Endothelial cell (in vitro differentiated cells): ENCODE results near the gene GLI3. TPM values are rescaled to one million over a fixed set of nuclear protein-coding genes. Genes with fewer than 3 reads are reported as not detected.

Experiments used
- DNase-seq: peaks from one replicate; pipeline ENCODE4 v3.0.0; 2021; ENCODE audit warnings: low spot score
- H3K27ac Mint-ChIP-seq: one replicate; pipeline ENCODE4 v1.8.0; 2021; ENCODE audit warnings: mixed read lengths, inconsistent platforms; ENCODE audit not compliant: unreplicated experiment
- H3K27me3 Mint-ChIP-seq: one replicate; pipeline ENCODE4 v1.8.0; 2021; ENCODE audit warnings: mild to moderate bottlenecking, moderate library complexity, mixed read lengths, inconsistent platforms; ENCODE audit not compliant: unreplicated experiment
- H3K36me3 Mint-ChIP-seq: one replicate; pipeline ENCODE4 v1.8.0; 2021; ENCODE audit warnings: mild to moderate bottlenecking, low read depth, mixed read lengths, inconsistent platforms; ENCODE audit not compliant: unreplicated experiment
- H3K4me1 Mint-ChIP-seq: one replicate; pipeline ENCODE4 v1.8.0; 2021; ENCODE audit warnings: mild to moderate bottlenecking, mixed read lengths, inconsistent platforms; ENCODE audit not compliant: unreplicated experiment
- H3K4me3 Mint-ChIP-seq: one replicate; pipeline ENCODE4 v1.8.0; 2021; ENCODE audit warnings: mild to moderate bottlenecking, mixed read lengths, inconsistent platforms; ENCODE audit not compliant: unreplicated experiment
- H3K9me3 Mint-ChIP-seq: one replicate; pipeline ENCODE4 v1.8.0; 2021; ENCODE audit warnings: mixed read lengths, inconsistent platforms; ENCODE audit not compliant: unreplicated experiment
- total RNA-seq: library from RNA; stranded (reverse); fragmentation: NEBNext Ultra II Directional; extraction: Animal tissue kit (Norgen Biotek cat#: 25700); gene quantifications from one replicate; pipeline ENCODE4 v1.2.1, GENCODE V29; 2021; ENCODE audit not compliant: unreplicated experiment
- TF ChIP-seq, protein P1 (sequence below): fragments of 200-600 bp; sonication (generic); IDR thresholded peaks from one replicate; pipeline ENCODE4 v1.5.0; 2021; ENCODE audit warnings: antibody characterized with exemption; ENCODE audit not compliant: unreplicated experiment

The GLI3 gene
- total RNA-seq, 1 donor from 2014 or later, result 24.9 TPM

DNA sequence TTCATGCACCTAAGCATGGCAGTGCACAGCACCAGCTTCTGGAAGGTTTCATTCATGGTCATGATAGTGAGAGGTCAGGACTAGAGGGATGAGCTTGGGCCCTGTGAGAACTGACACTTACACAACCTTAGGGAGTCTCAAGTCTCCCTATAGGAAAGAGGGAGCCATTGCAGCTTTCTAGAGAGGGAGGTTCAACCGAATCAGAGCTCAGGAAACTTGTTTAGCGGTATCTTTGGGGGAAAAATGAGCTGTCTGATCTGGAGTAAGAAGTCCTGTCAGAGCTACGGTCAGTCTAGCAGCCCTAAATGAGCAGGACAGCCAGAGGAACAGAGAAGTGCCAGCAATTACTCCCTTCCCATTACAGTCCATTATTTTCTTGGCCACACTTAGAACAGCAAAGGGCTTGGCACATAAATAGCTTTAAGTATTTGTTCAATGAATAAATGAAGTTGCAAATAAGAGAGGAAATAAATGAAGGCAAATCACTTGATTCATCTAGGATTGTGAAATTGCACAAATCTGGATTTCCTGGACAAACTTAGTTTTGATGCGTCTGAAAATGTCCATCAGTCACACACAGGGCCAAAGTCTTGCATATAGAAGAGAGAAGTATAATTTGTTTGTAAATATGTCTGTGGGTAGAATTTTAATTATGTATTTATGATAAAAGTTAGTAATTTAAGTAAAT is 262.0 kb downstream of the GLI3 start:
- Mint-ChIP-seq H3K4me1 (peaks cover 5% of the 10 kb centered on the region), H3K27ac (no peak overlapping the region), H3K27me3 (peaks cover 1% of the 10 kb centered on the region), H3K9me3 (no peaks in the 10 kb centered on the region), H3K36me3 (no peaks in the 10 kb centered on the region), H3K4me3 (no peak overlapping the region)
- DNase-seq, result no peak
- TF ChIP-seq, protein P1, sequence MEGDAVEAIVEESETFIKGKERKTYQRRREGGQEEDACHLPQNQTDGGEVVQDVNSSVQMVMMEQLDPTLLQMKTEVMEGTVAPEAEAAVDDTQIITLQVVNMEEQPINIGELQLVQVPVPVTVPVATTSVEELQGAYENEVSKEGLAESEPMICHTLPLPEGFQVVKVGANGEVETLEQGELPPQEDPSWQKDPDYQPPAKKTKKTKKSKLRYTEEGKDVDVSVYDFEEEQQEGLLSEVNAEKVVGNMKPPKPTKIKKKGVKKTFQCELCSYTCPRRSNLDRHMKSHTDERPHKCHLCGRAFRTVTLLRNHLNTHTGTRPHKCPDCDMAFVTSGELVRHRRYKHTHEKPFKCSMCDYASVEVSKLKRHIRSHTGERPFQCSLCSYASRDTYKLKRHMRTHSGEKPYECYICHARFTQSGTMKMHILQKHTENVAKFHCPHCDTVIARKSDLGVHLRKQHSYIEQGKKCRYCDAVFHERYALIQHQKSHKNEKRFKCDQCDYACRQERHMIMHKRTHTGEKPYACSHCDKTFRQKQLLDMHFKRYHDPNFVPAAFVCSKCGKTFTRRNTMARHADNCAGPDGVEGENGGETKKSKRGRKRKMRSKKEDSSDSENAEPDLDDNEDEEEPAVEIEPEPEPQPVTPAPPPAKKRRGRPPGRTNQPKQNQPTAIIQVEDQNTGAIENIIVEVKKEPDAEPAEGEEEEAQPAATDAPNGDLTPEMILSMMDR, result no peak

DNA sequence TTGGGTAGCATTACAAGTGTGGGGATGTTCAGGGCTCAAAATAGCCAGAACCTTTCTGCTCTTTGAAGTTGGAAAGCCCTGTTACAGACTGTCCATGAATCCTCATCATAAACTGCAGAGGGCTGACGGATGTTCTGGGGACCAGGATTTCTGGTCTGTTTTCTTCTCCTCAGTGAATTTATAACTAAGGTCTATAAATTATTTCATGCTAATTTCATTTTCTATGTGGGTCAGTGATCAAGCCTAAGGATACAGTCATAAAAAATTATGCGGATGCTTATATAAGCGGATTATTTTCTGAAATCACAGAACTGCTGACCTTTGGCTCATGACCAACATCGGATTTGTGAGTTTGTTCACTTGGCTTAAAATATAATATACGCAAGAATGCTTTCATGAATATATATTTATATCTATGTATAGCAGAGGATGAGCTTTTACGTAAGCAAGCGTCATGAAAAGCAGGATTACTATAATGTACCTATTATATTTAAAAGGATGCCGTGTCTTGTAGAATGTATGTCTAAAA is 263.7 kb downstream of the GLI3 start:
- no peak overlapping the region for H3K27ac Mint-ChIP-seq
- H3K27me3 Mint-ChIP-seq, result no peaks in the 10 kb centered on the region
- TF ChIP-seq, protein P1, result no peak
- H3K4me1 Mint-ChIP-seq, result peaks cover 2% of the 10 kb centered on the region
- H3K36me3 Mint-ChIP-seq, result no peaks in the 10 kb centered on the region
- no peak overlapping the region for H3K4me3 Mint-ChIP-seq
- no peaks in the 10 kb centered on the region for H3K9me3 Mint-ChIP-seq
- no peak for DNase-seq

DNA sequence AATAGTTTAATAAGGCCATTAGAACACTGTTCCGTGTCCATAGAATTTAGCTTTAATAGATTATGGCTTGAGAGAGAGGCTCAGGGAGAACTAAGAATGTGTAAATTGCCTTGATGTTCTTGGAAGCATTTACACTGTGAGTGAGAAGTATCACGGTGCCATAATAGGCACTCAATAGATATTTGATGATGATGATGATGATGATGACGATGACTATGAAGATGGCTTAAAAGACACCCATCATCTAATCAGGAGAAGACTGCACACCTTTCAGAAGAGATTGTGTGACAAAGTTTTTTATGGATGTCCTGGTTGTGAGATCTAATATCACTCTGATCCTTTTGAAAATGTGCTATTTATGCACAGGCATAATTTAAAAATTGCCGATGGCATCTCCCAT is 264.2 kb downstream of the GLI3 start:
- no peak overlapping the region for H3K4me3 Mint-ChIP-seq

DNA sequence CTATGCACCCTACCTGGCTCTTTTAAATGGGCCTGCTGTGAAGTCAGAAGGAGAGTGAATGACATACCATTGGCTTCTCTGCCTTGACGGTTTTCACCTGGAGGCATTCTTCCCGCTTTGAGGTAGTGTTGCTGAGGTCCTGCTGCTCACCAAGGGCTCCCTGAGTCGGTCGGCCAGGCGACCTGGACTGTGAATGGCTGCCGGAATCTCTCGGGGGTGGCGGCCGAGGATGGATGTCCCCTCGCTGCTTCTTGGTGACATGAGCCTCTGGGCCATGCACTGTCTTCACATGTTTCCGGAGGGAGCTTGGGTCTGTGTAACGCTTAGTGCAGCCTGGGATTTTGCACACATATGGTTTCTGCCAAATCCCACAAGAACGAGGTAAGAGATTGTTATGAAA is 264.7 kb downstream of the GLI3 start:
- Mint-ChIP-seq H3K9me3 (no peaks in the 10 kb centered on the region), H3K36me3 (no peaks in the 10 kb centered on the region)

More for the DNA sequence above, 264.2 kb downstream of the GLI3 start:
- no peak overlapping the region for H3K27ac Mint-ChIP-seq
- H3K36me3 Mint-ChIP-seq, result no peaks in the 10 kb centered on the region
- no peaks in the 10 kb centered on the region for H3K27me3 Mint-ChIP-seq
- H3K9me3 Mint-ChIP-seq, result no peaks in the 10 kb centered on the region
- peaks cover 2% of the 10 kb centered on the region for H3K4me1 Mint-ChIP-seq
- TF ChIP-seq, protein P1, result no peak
- no peak for DNase-seq

DNA sequence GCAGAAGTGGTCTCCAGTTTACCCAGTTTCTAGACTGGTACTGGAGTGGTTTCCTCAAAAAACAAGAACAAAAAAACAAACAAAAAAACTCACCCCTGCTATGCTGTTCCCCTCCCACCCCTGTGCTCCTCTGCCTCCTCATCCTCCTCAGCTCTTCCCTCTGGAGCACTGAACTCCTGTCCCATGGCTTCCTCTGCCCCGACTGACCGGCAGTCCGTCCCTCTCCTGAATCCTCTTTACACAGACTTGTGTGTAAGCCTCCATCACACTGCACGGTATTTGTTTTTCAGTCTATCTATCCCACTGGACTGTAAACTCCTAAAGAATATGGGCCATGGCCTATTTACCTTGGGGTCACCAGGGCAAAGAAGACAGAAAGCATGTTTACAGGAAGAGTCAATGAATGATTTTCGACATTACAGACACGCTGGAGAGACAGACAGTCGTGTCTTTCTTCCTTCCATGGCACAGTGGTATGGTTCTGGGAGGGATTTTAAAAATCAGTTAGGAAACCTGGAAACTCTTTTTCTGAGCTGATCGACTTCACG is 265.3 kb downstream of the GLI3 start:
- H3K4me3 Mint-ChIP-seq, result no peak overlapping the region
- TF ChIP-seq, protein P1, result no peak
- no peaks in the 10 kb centered on the region for H3K9me3 Mint-ChIP-seq
- no peaks in the 10 kb centered on the region for H3K27me3 Mint-ChIP-seq
- no peak for DNase-seq
- H3K36me3 Mint-ChIP-seq, result peaks cover 3% of the 10 kb centered on the region
- H3K27ac Mint-ChIP-seq, result no peak overlapping the region
- no peaks in the 10 kb centered on the region for H3K4me1 Mint-ChIP-seq

More for the DNA sequence above, 264.7 kb downstream of the GLI3 start:
- Mint-ChIP-seq H3K4me3 (no peak overlapping the region), H3K27ac (no peak overlapping the region), H3K27me3 (no peaks in the 10 kb centered on the region), H3K4me1 (no peaks in the 10 kb centered on the region)
- no peak for DNase-seq
- TF ChIP-seq, protein P1, result no peak
